Measurements from ENCODE around the gene KCNQ1.

DNA sequence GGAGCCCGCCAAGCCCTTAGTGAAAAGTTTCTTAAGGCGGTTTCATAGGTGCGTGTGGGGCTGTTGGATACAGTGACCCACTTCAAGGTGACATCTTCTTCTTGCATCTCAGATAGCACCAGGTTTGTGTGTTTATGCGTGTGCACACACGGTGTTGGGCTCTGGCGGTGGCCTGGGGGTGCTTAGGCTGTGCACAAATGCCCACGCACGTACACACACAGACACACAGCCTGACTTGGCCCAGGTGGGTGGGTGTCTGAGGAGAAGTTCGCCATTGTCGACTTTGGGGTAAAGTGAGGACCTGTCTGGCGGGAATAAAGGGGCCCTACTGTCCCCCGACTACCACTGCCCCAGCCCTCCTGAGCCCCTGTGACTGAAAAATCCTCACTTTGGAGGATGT is 103.8 kb downstream of the KCNQ1 start:
- TF ChIP-seq, protein P1, sequence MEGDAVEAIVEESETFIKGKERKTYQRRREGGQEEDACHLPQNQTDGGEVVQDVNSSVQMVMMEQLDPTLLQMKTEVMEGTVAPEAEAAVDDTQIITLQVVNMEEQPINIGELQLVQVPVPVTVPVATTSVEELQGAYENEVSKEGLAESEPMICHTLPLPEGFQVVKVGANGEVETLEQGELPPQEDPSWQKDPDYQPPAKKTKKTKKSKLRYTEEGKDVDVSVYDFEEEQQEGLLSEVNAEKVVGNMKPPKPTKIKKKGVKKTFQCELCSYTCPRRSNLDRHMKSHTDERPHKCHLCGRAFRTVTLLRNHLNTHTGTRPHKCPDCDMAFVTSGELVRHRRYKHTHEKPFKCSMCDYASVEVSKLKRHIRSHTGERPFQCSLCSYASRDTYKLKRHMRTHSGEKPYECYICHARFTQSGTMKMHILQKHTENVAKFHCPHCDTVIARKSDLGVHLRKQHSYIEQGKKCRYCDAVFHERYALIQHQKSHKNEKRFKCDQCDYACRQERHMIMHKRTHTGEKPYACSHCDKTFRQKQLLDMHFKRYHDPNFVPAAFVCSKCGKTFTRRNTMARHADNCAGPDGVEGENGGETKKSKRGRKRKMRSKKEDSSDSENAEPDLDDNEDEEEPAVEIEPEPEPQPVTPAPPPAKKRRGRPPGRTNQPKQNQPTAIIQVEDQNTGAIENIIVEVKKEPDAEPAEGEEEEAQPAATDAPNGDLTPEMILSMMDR (IDR thresholded peaks at IDR 0.05), result no peak
- TF ChIP-seq POLR2AphosphoS5 (IDR thresholded peaks at IDR 0.05), result no peak

All from sigmoid colon (tissue), 4 donors.